H1 (cell line): ENCODE data around the gene WDR41.

Experiments used
- ASH2L ChIP-seq: fragments of 200-600, 300-600 bp; sonication (generic); IDR thresholded peaks from one replicate; pipeline ENCODE4 v1.7.1; 2017; ENCODE audit warnings: low read length
- CBX8 ChIP-seq: fragments of 300-800, 300-1000 bp; sonication (generic); IDR thresholded peaks from 2 replicates; pipeline ENCODE4 v1.7.1; 2016; ENCODE audit warnings: low read depth, low read length, borderline replicate concordance
- CTCF ChIP-seq, 3 experiments: IDR thresholded peaks; 1 replicate in 2 of 3; 2 replicates in 1 of 3; pipeline versions ENCODE4 v1.5.1 to v1.6.1; 2011; ENCODE audit warnings: low read length in 3 of 3, mild to moderate bottlenecking in 3 of 3, inconsistent platforms in 2 of 3, low read depth in 1 of 3, moderate library complexity in 1 of 3; ENCODE audit not compliant: insufficient read depth in 1 of 3; ENCODE audit errors: control extremely low read depth in 1 of 3
- EGR1 ChIP-seq: IDR thresholded peaks from 2 replicates; pipeline ENCODE4 v1.6.1; 2011; ENCODE audit warnings: low read depth, low read length, borderline replicate concordance
- EP300 ChIP-seq, 2 experiments: IDR thresholded peaks; 1 replicate in 1 of 2; 2 replicates in 1 of 2; pipeline ENCODE4 v1.6.1; 2011 to 2012; ENCODE audit warnings: low read depth in 2 of 2, low read length in 2 of 2, mild to moderate bottlenecking in 2 of 2, borderline replicate concordance in 1 of 2, inconsistent platforms in 1 of 2, moderate library complexity in 1 of 2
- JUN ChIP-seq: IDR thresholded peaks from 2 replicates; pipeline ENCODE4 v1.6.1; 2011; ENCODE audit warnings: low read depth, mild to moderate bottlenecking, improper control_type of control experiment, low read length
- KDM4A ChIP-seq: IDR thresholded peaks from one replicate; pipeline ENCODE4 v1.7.1; 2012; ENCODE audit warnings: low read depth, mild to moderate bottlenecking, moderate library complexity, low read length, inconsistent platforms; ENCODE audit not compliant: severe bottlenecking
- POLR2A ChIP-seq, 2 experiments: IDR thresholded peaks; 1 replicate in 1 of 2; 2 replicates in 1 of 2; pipeline ENCODE4 v1.6.1; 2011; ENCODE audit warnings: low read depth in 2 of 2, low read length in 2 of 2, mild to moderate bottlenecking in 2 of 2; ENCODE audit errors: control extremely low read depth in 1 of 2
- TCF12 ChIP-seq: IDR thresholded peaks from 2 replicates; pipeline ENCODE4 v1.6.1; 2011; ENCODE audit warnings: low read depth, mild to moderate bottlenecking, low read length
- TEAD4 ChIP-seq: IDR thresholded peaks from 2 replicates; pipeline ENCODE4 v1.6.1; 2012; ENCODE audit warnings: low read depth, low read length, inconsistent platforms, mixed read lengths
- USF2 ChIP-seq: IDR thresholded peaks from 2 replicates; pipeline ENCODE4 v1.6.1; 2011; ENCODE audit warnings: low read length, improper control_type of control experiment

- TF ChIP-seq POLR2A (IDR thresholded peaks at IDR 0.05; ENCODE audit: control extremely low read depth in 1 of 2, low read depth in 2 of 2, low read length in 2 of 2) (no peak), ASH2L (no peak), USF2 (no peak), CTCF (IDR thresholded peaks at IDR 0.05; ENCODE audit: control extremely low read depth in 1 of 3, insufficient read depth in 1 of 3, low read depth in 1 of 3, low read length in 3 of 3) (no peak), TCF12 (no peak), KDM4A (no peak), TEAD4 (no peak), JUN (no peak), CBX8 (no peak), EP300 (IDR thresholded peaks at IDR 0.05; ENCODE audit: borderline replicate concordance in 1 of 2, low read depth in 2 of 2, low read length in 2 of 2) (no peak), EGR1 (no peak)
Observed at GRCh38 chr5:77513321-77513720, 21.2 kb upstream of the WDR41 start.
